ENCODE measurements around the gene ADAMTSL2.
"Not testable (repeated sequence)": the region's sequence is repeated elsewhere in the genome, so short reads cannot be mapped to it uniquely, and the experiment has no call there.

ADAMTSL2 gene

DNA sequence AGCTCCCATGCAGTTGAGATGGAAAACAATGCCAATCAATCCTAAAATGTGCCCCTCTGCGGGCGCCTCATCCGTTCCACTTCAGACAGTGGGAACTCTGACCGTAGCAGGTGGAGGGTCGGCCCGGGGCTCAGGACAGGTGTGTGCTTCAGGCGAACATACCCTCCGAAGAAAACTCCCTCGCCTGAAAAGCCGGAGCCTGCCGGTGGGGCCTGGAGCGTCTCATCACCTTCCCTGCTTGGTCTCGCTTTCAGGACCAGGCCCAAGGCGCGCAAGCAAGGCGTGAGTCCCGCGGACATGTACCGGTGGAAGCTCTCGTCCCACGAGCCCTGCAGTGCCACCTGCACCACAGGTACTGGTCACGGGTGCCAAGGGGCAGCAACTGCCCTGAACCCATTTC is 26.4 kb downstream of the ADAMTSL2 start:
- DNase-seq = no peak

DNA sequence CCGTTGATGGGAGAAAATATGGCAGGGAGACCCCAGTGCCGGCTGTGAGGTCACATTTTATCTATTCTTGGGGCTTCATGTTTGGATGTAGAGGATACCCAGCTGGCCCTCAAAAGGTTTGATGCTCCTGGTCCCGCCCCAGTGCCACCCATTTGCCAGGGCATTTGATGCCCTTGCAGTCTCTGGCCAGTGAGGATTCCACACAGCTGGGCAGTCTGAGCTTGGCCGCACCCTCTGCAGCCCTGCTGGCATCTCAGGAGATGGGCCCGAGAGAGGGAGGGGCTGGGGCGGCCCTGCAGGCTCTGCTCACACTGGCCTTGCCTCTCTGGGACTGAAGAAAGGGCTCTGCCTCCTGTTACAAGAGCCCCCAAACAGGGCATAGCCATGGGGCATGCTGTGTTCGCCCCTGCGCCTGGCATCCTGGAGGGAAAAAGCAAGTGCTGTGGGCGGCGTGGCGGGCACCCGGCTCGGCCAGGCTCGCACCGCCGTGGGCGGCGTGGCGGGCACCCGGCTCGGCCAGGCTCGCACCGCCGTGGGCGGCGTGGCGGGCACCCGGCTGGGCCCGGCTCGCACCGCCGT is 27.6 kb downstream of the ADAMTSL2 start:
- DNase-seq = no peak

DNA sequence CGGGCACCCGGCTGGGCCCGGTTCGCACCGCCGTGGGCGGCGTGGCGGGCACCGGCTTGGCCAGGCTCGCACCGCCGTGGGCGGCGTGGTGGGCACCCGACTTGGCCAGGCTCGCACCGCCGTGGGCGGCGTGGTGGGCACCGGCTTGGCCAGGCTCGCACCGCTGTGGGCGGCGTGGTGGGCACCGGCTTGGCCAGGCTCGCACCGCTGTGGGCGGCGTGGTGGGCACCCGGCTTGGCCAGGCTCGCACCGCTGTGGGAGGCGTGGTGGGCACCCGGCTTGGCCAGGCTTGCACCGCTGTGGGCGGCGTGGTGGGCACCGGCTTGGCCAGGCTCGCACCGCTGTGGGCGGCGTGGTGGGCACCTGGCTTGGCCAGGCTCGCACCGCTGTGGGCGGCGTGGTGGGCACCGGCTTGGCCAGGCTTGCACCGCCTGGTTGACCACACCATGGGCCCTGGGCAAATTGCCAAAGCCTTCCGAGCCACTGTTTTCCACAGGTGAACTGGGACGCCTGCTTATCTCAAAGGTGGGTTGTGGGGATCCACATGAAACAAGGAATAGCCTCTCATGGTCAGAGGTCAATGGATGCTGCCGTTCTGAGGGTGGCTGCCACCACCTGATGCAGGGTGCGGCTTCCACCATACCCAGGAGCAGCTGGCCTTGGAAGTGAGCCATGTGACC is 28.2 kb downstream of the ADAMTSL2 start:
- no peak for DNase-seq

DNA sequence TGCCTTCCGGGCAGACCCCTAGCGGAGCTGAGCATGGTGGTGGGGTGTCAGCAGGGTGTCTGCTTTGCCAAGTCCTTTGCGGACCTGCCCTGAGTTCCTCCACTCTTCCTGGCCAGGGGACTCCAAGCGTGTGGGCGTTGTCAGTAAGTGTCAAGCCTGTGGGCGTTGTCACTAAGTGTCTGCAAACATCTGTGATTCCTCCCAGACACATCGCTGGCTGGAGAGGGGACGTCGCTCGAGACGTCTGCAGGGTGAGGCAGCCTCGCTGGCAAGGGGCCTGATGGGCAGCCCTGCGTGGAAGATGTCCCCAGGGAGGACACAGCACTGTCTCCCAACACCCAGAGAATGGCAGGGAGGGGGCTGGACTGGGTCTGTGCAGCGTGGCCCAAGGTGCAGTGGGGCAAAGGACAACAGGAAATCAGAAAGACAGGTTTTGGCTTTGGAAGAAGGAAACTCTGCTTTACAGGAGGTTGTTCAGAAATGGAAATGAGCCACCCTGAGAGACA is 28.8 kb downstream of the ADAMTSL2 start:
- no peak for DNase-seq

DNA sequence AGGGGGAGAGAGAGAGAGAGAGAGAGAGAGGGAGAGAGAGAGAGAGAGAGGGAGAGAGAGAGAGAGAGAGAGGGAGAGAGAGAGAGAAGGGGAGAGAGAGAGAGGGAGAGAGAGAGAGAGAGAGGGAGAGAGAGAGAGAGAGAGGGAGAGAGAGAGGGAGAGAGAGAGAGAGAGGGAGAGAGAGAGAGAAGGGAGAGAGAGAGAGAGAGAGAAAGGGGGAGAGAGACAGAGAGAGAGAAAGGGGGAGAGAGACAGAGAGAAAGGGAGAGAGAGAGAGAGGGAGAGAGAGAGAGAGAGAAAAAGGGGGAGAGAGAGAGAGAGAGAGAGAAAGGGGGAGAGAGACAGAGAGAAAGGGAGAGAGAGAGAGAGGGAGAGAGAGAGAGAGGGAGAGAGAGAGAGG is 29.3 kb downstream of the ADAMTSL2 start:
- DNase-seq = not testable (repeated sequence)

DNA sequence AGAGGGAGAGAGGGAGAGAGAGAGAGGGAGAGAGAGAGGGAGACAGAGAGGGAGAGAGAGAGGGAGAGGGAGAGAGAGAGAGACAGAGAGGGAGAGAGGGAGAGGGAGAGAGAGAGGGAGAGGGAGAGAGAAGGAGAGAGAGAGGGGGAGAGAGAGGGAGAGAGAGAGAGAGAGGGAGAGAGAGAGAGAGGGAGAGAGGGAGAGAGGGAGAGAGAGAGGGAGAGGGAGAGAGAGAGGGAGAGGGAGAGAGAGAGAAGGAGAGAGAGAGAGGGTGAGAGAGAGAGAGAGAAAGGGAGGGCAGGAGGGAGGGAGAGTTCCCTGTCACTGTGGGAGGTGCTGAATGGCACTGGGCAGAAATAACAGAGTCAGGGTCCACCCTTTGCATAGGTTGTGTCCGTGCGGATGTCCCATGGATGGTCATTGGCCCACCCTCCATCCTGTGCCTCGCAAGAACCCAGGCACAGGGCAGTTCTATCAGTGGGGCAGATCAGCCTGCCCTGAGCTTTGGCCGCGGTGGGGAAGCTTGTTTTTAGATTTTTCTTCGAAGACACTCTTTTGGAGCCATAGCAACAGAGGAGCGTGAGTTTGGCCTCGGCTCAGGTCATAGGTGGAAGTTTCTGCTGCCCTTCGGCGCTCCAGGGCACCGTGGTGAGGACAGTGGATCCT is 30.1 kb downstream of the ADAMTSL2 start:
- no peak for DNase-seq

DNA sequence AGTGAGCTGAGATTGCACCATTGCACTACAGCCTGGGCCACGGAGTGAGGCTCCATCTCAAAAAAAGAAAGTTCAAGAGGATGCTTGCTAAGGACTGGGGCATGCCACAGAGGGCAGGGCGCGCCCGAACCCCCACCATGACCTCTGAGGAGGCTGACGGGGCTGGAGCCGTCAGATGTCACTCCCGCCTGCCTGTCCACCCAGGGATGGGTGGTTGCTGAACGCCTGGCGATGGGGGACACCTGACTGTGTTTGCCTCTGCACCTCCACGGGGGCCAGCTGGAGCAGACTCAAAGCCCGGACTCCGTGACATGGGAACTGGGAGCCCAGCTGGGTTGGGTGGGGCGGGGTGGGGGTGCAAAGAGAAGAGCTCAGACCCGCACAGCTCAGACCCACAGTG is 31.9 kb downstream of the ADAMTSL2 start:
- DNase-seq = no peak

DNA sequence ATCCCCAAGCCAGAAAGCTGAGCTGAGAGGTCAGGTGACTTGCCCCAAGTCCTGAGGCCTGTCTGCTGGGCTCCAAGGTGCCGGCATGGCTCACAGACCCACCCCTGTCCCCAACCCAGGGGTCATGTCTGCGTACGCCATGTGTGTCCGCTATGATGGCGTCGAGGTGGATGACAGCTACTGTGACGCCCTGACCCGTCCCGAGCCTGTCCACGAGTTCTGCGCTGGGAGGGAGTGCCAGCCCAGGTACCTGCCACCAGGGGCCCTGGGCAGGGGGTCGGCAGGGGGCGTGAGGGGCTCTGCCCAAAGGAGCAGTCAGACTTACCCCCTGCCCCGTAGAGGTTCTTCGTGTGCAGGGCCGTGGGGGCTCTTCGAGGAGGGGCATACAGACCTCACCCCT is 32.3 kb downstream of the ADAMTSL2 start:
- no peak for DNase-seq

DNA sequence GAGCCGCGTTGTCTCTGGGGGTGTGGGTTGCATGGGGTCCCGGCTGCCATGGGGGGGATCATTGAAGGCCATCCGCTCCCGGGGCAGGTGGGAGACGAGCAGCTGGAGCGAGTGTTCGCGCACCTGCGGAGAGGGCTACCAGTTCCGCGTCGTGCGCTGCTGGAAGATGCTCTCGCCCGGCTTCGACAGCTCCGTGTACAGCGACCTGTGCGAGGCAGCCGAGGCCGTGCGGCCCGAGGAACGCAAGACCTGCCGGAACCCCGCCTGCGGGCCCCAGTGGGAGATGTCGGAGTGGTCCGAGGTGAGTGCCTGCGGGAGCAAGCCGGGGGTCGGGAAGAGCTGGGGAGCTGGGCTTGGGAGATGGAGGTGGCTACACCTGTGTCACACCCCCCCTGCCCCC is 33.7 kb downstream of the ADAMTSL2 start:
- DNase-seq = no peak

DNA sequence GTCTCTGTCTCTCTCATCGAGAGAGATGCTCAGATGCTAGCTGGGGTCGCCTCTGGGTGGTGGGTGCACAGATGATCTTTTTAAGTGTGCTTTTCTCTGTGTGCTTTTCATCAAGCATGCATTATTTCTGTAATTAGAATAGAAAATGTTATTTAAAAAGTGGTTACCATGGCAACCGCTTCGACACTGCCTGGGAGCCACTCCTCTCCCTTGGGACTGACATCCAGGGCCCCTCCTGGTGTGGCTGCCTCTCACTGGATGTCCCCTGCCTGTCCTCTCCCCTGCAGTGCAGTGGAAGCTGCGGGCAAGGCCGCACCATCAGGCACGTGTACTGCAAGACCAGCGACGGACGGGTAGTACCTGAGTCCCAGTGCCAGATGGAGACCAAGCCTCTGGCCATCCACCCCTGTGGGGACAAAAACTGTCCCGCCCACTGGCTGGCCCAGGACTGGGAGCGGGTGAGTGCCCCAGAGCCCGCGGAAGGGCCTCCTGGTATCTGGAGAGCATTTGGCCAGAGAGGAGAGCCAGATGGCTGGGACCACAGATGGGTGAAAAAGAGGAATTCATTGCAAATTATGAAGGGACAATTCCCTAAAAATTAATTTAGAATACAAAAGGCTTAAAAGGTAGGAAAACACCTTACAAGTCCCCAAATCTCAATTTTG is 34.7 kb downstream of the ADAMTSL2 start:
- DNase-seq = no peak

DNA sequence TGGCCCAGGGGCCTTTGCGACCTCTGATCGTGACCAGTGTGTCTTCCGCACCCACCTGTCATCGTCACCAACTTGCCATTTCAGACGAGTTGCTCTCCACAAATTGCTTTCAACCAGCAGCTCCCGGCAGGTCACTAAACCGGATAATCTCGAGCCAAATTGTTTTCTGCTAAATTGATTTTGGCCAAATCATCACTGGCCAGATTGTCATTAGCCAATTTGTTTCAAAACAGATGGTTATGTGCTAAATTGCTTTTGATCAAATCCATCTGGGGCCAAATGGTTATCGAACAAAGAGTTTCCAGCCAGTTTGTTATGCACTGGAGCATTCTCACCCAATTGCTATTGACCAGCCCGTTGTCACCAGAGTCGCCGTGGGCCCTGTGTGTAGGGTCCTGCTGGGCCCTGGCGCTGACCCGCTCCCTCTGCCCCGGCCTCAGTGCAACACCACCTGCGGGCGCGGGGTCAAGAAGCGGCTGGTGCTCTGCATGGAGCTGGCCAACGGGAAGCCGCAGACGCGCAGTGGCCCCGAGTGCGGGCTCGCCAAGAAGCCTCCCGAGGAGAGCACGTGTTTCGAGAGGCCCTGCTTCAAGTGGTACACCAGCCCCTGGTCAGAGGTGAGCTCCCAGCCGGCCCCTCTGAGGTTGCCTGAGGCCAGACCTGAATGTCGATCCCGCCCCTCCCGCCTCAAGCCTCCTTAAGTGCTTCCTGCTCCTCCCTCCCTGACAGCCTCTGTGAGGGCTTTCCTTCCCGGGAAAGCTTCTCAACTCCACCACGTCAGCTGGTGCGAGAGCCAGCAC is 35.6 kb downstream of the ADAMTSL2 start:
- DNase-seq = no peak

DNA sequence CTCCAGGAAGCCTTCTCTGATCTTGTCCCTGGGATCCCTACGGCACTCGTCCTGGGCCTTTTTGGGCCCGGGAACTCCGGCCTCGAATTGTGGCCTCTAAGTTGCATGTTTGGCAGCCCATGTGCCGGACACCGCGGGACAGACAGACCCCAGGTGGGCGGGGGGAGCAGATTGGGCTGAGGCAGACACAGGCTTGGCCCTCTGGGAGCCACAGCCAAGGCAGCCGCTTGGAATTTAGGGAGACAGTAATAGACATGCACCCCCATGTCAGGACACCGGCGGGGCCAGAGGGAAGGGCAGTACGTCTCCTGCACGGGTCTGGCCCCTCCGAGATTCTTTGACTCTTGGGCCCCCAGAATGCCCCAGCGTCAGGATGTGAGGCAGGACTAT is 36.2 kb downstream of the ADAMTSL2 start:
- DNase-seq = no peak

DNA sequence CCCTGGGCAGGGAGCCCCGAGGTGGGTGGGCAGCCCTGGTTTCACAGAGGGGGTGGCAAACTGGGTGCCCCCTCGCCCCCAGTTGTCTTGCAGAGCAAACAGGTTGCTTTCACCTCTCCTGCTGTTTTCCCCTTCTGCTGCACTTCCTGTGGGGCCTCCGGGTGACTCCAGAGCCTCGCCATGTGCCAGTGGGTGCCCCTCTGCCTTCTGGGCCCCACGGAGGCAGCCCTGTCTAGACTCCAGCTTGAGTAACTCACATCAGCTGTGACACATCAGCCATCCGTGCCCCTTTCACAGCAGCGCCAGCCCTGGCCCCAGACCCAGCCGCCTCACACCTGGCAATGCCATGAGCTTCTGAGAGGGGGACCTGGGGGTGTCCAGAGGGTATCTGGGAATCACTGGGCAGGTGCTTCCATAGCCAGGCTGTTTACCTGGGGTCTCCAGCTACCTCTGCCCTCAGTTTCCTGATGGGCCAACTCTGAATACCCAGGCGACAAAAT is 36.9 kb downstream of the ADAMTSL2 start:
- DNase-seq = no peak

DNA sequence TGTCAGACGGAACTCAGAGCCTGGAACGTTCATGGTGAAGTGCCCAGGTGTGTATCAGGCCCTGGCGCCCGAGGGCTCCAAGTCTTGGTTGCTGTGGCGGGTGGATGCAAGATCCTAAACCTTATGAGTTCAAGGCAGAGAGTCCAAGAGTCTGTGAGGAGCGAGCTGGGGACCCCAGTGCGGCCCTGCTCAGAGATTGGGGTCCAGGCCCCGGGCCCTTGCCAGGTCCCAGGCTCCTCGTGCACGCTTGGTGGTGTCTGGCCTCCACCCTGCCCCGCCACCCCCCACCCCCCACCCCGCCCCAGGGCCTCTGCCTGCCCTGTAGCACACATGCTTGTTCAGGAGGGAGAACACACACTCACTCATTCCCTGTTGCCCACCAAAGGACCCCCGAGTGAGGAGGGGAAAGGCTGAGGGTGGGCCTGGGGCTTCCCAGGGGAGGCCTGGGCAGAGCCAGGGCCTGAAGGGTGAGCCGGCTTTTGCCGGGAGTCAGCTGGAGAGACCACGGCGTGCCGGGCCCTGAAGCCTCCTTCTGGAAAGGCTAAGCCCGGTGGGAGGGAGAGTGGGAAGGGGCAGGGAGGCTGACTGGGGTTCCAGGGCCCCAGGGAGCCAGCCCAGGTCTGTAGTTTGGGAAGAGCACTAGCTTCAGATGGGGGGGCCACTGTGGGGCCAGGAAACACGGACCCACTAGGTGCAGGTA is 37.5 kb downstream of the ADAMTSL2 start:
- no peak for DNase-seq

DNA sequence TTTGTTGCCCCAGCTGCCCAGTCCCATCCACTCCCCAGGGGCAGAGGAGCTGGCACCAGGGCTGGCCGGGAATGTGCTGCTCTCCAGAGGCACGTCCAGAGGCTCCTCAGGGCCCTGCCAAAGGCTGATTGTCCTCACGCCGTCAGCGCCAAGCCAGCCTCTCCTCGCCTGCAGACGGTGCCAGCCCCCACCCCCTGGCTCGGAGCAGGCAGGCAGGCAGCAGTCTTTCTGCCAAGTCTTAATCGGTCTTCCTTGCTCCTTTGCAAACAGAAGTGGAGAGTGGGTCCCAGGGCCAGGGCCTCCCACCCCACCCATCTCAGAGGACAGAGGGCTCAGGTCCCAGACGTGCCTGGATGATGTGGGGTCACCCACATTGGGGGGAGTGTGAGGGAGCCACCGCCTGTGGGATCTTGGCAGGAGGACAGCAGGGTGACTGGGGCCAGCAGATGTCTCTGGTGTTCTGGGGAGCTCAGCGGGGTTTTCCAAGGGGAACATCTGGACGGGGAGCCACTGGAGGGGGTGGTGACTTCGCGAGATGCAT is 38.4 kb downstream of the ADAMTSL2 start:
- no peak for DNase-seq

DNA sequence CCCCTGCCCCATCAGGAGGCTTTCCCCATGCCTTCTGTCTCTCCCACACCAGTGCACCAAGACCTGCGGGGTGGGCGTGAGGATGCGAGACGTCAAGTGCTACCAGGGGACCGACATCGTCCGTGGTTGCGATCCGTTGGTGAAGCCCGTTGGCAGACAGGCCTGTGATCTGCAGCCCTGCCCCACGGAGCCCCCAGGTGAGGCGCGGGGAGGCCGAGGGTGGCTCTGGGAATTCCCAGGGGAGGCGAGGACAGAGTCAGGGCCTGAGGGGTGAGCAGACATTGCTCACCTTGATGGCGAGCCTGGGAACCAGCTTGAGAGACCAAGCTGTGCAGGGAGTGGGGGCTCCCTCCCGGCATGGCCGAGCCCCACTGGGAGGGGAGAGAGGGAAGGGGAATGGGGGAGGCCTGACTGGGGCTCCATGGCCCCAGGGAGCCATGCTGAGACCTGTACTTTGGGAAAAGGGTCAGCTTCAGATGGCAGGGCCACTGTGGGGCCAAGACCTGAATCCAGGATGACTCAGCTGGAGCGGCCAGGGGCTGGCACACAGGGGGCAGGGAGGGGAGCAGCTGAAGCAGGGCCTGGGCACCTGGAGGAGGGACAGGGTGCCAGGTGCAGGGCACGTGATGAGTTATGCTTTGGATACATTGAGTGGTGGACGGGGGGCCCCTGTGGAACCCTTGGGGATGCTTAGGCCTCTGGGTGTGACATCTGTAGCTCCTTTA is 39.4 kb downstream of the ADAMTSL2 start:
- DNase-seq = no peak

DNA sequence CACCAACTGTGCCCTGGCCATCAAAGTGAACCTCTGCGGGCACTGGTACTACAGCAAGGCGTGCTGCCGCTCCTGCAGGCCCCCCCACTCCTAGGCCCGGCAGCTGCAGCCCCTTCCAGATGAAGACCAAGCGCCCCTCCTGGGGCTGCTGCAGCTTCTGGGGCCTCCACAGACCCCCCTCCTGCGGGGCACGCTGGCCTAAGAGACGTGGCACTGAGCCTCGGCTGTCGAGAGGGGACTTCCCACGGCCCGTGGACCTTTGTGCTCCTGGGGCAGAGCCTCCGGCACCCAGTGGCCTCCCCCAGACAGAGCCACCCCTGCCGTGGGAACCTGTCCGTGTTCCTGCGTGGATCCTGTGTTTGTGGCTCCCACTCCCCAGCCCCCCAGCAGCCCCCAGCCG is 40.3 kb downstream of the ADAMTSL2 start:
- no peak for DNase-seq

DNA sequence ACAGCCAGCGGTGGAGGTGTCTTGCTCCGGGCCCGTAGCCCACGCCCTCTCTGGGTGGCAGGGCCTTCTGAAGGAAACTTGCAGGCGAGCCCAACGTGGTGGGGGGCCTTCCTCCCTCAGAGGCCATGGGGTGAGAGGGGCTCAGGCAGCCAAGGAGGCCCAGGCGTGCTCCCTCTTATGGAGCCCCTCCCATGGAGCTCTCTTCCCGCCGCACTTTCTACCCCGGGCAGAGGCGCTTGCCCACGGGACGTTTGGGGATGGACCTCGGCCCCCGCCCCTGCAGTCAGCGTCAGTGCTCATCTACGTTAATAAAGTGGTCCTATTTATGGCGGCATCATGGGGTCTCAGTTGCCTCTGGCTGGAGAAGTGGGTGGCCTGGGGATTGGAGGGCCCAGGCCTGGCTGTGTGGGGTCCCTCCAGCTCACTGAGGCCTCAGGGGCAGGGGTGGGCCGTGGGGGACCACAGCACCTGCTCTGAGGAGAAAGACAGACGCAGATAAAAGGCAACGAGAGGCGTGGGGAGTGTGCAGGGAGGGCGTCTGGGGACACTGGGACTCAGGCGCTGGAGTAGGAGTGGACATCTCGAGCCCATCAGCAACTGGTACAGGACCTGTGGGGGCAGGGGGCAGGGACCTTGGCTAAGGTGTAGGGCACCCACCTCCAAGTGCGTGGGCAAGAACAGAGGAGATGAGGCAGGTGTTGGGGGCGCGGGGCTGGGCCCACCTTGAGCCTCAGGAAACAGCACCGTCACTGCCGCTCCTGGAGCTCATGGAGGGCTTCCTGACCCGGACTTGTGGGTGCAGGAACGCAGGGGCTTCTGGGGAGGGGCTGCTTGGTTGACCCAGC is 40.9 kb downstream of the ADAMTSL2 start:
- no peak for DNase-seq

DNA sequence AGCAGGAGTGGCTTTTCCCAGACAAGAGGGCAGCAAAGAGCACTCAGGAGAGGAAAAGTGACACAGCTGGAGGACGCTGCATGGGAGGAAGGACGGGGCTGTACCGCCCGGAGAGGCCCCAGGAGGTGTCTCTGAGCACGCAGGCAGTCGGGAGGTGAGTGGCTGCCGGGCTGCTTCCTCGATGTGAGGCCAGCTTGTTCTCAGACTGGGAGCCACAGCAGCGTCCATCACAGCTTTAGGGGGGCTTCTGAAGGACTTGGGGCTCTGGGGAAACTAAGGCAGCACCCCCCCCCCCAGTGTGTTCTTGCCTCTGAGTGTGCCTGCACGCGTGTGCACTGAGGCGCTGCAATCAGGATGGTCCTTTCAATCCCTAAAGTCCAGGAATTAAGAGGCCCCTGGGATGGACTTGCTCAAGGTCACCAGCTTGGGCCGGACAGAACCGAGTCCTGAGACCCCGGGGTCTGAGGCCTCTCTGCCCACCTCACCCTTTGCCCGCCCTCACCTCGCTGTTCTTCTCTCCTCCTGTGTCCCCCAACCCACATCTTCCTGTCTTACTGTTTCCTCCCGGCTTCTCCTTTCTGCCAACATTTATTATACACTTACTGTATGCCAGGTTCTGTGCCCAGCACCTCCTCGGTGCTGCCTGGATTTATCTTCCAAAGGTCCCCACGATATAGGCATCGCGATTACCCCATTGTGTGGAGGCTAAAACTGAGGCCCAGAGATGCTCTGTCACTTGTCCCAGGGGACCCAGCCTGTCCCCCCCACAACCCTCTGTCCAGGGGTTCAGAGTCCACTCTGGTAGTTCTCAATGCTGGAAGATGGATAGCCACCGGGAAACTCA is 41.7 kb downstream of the ADAMTSL2 start:
- DNase-seq = no peak
